Natural killer cell (primary cell): ENCODE results near the gene EPG5. TPM values are rescaled to one million over a fixed set of nuclear protein-coding genes. Genes with fewer than 3 reads are reported as not detected.
A peak's percentile ranks its signal among the peaks of the same experiment; 100 is the strongest.

Experiments
- ATAC-seq, 3 donors: fragments of 150-1000 bp in 2 of 3; fragments of 200-7000 bp in 1 of 3; cut with Tn5 transposase; 1 replicate in 1 of 3; 2 replicates in 2 of 3; pipeline ENCODE4 v1.10.0; 2021; ENCODE audit warnings: mild to moderate bottlenecking in 2 of 3, moderate library complexity in 2 of 3
- DNase-seq, 2 donors: peaks; one replicate each; pipeline versions ENCODE4 v3.0.0 to v3.0.0-alpha.2; 2013 to 2021; ENCODE audit warnings: mixed read lengths in 1 of 2
- H3K27ac ChIP-seq: one replicate; pipeline ENCODE4 v1.5.1; 2013; ENCODE audit warnings: mild to moderate bottlenecking, low read length
- H3K27me3 ChIP-seq: one replicate; pipeline ENCODE4 v1.6.1; 2013; ENCODE audit warnings: low read length; ENCODE audit not compliant: control insufficient read depth, insufficient read depth
- H3K36me3 ChIP-seq: one replicate; pipeline ENCODE4 v1.6.1; 2013; ENCODE audit warnings: low read length; ENCODE audit not compliant: control insufficient read depth, insufficient read depth
- H3K4me1 ChIP-seq: one replicate; pipeline ENCODE4 v1.6.1; 2013; ENCODE audit warnings: low read length; ENCODE audit not compliant: control insufficient read depth, insufficient read depth
- H3K4me3 ChIP-seq: one replicate; pipeline ENCODE4 v1.5.1; 2013; ENCODE audit warnings: low read length
- H3K9me3 ChIP-seq: one replicate; pipeline ENCODE4 v1.6.1; 2013; ENCODE audit warnings: low read length; ENCODE audit not compliant: control insufficient read depth, insufficient read depth
- H3K27ac Mint-ChIP-seq, 2 donors: one replicate each; pipeline ENCODE4 v1.8.0; 2022; ENCODE audit warnings: mild to moderate bottlenecking in 2 of 2, mixed read lengths in 2 of 2, moderate library complexity in 1 of 2
- H3K27me3 Mint-ChIP-seq, 2 donors: one replicate each; pipeline ENCODE4 v1.8.0; 2022; ENCODE audit warnings: low read depth in 2 of 2, mixed read lengths in 2 of 2
- H3K36me3 Mint-ChIP-seq: one replicate; pipeline ENCODE4 v1.8.0; 2022; ENCODE audit warnings: mixed read lengths
- H3K4me1 Mint-ChIP-seq, 2 donors: one replicate each; pipeline ENCODE4 v1.8.0; 2022; ENCODE audit warnings: mixed read lengths in 2 of 2
- H3K4me3 Mint-ChIP-seq: one replicate; pipeline ENCODE4 v1.8.0; 2022; ENCODE audit warnings: mild to moderate bottlenecking, moderate library complexity, mixed read lengths
- H3K9me3 Mint-ChIP-seq, 2 donors: one replicate each; pipeline ENCODE4 v1.8.0; 2022; ENCODE audit warnings: mixed read lengths in 2 of 2
- WGBS: methylation state at CpG from one replicate; pipeline ENCODE4 v1.1.7; 2013; ENCODE audit warnings: missing lambda C conversion rate; ENCODE audit not compliant: insufficient coverage; 5-methylcytosine and 5-hydroxymethylcytosine counted together
- intact Hi-C: fragments of 100-400 bp; cut with micrococcal nuclease; formaldehyde crosslinking; loops from one replicate; pipeline ENCODE4 v1.14.2; 2022
- total RNA-seq, 4 donors: library from RNA; stranded (reverse); fragments of 120-200 nt in 1 of 4; gene quantifications; one replicate each; pipeline versions ENCODE4 v1.2.3 to v1.2.4, GENCODE V29; 2013 to 2022
- TF ChIP-seq, protein P1 (sequence below): fragments of 200-600 bp; IDR thresholded peaks from one replicate; pipeline ENCODE4 v1.8.0; 2022; ENCODE audit warnings: antibody characterized with exemption

The EPG5 gene
- total RNA-seq, 3 donors from 2014 or later (not counting 1 experiment from before 2014, with no cell fraction given) = 81.3 to 133 (median 99.6) TPM

DNA sequence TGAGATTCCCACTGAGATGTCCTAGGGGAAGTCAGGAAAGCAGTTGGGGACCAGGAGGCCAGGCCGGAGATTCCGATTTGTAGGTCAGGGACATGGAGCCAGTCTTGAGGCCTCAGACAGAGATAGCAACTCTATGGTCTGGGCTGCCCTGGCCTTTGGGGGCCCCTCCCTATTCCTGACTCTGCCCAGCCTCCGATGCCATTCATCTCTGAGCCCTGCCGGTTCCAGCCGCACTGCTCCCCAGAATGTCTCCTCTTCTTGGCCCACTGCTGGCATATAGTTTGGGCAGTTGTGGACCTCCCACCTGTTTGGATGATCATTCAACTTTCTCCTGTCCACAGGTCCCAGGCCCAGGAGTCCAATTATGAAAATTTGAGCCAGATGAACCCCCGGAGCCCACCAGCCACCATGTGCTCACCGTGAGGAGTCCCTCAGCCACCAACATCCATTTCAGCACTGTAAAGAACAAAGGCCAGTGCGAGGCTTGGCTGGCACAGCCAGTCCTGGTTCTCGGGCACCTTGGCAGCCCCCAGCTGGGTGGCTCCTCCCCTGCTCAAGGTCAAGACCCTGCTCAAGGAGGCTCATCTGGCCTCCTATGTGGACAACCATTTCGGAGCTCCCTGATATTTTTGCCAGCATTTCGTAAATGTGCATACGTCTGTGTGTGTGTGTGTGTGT is 125.2 kb downstream of the EPG5 start:
- WGBS = 94% methylated on average over 12 of the region's 12 CpGs
- TF ChIP-seq, protein P1, sequence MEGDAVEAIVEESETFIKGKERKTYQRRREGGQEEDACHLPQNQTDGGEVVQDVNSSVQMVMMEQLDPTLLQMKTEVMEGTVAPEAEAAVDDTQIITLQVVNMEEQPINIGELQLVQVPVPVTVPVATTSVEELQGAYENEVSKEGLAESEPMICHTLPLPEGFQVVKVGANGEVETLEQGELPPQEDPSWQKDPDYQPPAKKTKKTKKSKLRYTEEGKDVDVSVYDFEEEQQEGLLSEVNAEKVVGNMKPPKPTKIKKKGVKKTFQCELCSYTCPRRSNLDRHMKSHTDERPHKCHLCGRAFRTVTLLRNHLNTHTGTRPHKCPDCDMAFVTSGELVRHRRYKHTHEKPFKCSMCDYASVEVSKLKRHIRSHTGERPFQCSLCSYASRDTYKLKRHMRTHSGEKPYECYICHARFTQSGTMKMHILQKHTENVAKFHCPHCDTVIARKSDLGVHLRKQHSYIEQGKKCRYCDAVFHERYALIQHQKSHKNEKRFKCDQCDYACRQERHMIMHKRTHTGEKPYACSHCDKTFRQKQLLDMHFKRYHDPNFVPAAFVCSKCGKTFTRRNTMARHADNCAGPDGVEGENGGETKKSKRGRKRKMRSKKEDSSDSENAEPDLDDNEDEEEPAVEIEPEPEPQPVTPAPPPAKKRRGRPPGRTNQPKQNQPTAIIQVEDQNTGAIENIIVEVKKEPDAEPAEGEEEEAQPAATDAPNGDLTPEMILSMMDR = no peak
- H3K27me3 ChIP-seq = peaks cover 18% of the 10 kb centered on the region

DNA sequence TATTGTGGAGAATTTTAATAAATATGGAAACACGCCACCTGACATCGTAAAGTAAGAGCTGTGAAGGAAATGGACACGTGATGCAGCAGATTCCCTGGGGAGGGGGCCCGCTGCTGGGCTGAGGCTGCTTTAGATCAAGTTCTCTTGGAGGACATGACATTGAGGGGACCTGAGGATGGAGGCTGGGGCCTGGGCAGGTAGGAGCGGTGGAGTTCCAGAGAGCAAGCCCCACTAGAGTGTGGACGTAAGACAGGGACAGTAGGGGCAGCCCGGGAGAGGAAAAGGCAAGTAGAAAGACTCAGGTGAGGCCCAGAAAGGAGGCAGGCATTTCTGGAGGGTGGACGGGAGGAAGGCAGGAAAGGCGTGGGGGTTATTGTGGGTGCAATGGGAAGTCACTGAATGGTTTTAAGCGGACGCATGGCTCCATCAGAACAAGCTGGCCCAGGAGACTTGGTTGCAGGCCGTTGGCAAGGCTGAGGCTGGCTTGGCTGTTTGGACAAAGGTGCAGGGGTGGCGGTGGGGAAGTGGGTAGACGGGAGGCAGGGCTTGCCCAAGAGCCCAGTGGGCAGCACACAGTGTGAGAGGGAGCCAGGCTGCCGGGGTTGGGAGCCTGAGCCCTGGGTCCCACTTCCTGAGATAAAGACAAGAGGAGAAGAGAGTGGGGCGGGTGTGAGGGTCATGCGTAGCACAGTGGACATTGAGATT is 125.9 kb downstream of the EPG5 start:
- H3K27me3 Mint-ChIP-seq = peaks cover 5 to 20% of the 10 kb centered on the region in 2 donors
- DNase-seq (no peak), ATAC-seq (no peak)
- Histone ChIP-seq H3K27me3 (peaks cover 20% of the 10 kb centered on the region), H3K27ac (no peak overlapping the region), H3K36me3 (no peaks in the 10 kb centered on the region), H3K9me3 (no peaks in the 10 kb centered on the region), H3K4me3 (no peak overlapping the region), H3K4me1 (peaks cover 11% of the 10 kb centered on the region)
- intact Hi-C loops = no loop called here
- H3K4me1 Mint-ChIP-seq = peaks cover 21 to 25% of the 10 kb centered on the region in 2 donors
- 83% methylated on average over 17 of the region's 17 CpGs for WGBS
- H3K27ac Mint-ChIP-seq = no peak overlapping the region
- H3K9me3 Mint-ChIP-seq = no peaks in the 10 kb centered on the region
- no peak overlapping the region for H3K4me3 Mint-ChIP-seq
- no peaks in the 10 kb centered on the region for H3K36me3 Mint-ChIP-seq
- TF ChIP-seq, protein P1 = no peak

More for the DNA sequence above, 125.2 kb downstream of the EPG5 start:
- Histone ChIP-seq H3K4me3 (no peak overlapping the region), H3K4me1 (peaks cover 11% of the 10 kb centered on the region), H3K27ac (no peak overlapping the region), H3K9me3 (no peaks in the 10 kb centered on the region), H3K36me3 (no peaks in the 10 kb centered on the region)
- Mint-ChIP-seq H3K27me3 (peaks cover 5 to 19% of the 10 kb centered on the region in 2 donors), H3K36me3 (no peaks in the 10 kb centered on the region), H3K9me3 (no peaks in the 10 kb centered on the region), H3K4me1 (peaks cover 19 to 22% of the 10 kb centered on the region in 2 donors), H3K4me3 (no peak overlapping the region), H3K27ac (no peak overlapping the region)
- intact Hi-C loops = no loop called here
- ATAC-seq (no peak), DNase-seq (no peak)

DNA sequence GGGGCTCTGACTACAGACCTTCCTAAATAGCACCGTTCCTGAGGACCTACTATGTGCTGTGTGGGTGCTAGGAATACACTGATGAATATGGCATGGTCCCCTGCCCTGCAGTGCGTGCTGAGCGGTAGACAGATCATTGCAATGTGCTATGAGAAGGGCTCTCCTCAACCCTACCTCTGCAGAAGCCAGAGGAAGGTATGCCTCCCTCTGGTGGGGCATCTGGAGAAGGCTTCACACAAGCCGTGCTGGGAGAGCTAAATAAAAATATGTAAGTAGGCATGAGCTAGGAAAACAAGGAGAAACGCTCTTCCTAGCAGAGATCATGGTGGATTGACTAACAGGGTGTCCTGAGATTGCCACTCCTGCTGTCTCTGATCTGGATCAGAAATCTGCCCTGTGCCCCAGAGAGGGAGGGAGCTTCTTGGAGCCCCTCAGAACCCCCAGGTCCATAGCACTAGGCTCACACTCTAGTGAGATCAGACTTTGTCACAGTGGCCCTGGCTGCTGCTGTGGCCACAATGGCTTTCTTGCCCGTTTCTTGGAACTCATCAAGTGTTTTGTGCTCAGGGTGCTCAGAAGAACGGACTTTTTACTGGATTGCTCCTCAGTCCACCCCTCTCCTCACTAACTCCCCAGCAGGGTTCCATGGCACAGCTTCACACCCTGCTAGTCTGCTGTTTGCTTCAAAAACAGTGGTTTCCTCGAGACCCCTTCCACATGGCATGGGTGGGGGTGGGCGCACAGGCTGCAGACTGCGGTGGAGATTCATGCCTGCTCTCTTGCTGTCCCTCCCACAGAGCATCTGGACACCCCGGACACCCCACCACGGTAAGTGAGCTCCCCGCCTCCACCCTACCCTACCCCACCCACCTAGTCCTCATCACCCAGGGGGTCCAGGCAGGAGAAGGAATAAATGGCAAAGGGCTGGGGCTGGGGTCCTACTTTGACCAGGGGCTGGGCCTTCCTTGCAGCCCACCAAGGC is 127.4 kb downstream of the EPG5 start:
- Mint-ChIP-seq H3K27me3 (peaks cover 17 to 31% of the 10 kb centered on the region in 2 donors), H3K9me3 (no peaks in the 10 kb centered on the region), H3K4me3 (peak overlapping the region; percentile 76), H3K36me3 (no peaks in the 10 kb centered on the region), H3K4me1 (peaks cover 18 to 25% of the 10 kb centered on the region in 2 donors), H3K27ac (no peak overlapping the region)
- TF ChIP-seq, protein P1 = no peak
- no peak overlapping the region for H3K4me3 ChIP-seq
- 60% methylated on average over 12 of the region's 13 CpGs for WGBS
- ATAC-seq (peak; percentile 55 to 61 (median 60)), DNase-seq (peak in 1 of 2 donors; percentile 61)
- no peaks in the 10 kb centered on the region for H3K9me3 ChIP-seq
- peaks cover 20% of the 10 kb centered on the region for H3K27me3 ChIP-seq
- H3K36me3 ChIP-seq = no peaks in the 10 kb centered on the region
- H3K27ac ChIP-seq = no peak overlapping the region
- peaks cover 11% of the 10 kb centered on the region for H3K4me1 ChIP-seq
- intact Hi-C loops = loop anchor here (1.0 to 2.0 kb wide), 3 partner anchors 117 to 174 kb away; no protein-coding TSS in a partner anchor
